GM18868 (cell line): ENCODE results near the gene SH3BGRL2.
A peak's percentile ranks its signal among the peaks of the same experiment; 100 is the strongest.

Experiments
- ATAC-seq: cut with Tn5 transposase; IDR thresholded peaks from one replicate; pipeline ENCODE4 v1.9.1; 2021; ENCODE audit warnings: mild to moderate bottlenecking, moderate library complexity; ENCODE audit not compliant: unreplicated experiment

The SH3BGRL2 gene

DNA sequence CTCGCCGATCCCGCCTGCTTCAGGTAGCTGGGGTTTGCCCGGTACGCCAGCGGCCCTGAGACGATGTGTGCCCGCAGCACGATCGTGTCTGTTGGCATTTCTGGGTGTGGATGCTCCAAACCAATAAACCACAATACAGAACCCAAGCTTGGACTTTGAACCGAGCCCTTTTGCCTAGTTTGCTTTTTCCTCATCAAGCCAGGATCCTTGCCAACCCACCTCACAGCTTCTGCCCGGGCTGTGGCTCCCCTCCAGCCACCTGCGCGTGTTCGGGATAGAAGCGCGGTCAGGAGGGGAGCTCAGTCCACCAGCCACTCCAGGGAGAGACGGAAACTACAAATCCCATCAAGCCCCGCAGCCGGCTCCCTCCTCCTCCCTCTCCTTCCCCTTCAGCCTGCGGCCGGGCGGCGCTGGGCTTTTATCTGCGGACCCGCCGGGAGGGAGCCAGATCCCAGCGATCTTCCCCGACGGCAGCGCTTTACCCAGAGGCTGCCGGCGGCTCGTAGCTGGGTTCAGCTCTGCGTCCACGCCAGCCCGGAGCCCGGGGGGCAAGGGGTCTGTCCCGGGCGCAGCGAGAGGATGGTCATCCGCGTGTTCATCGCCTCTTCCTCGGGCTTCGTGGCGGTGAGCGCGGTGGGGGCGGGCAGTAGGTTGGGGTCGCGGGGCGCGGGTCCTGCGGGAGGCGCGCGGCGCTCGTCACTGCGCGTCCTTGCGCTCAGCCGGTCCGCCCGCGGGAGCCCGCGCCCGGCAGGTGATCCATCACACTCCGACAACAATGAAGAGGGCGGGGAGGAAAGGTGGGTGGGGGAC lies at the start of gene SH3BGRL2:
Gene SH3BGRL2 (plus strand): TSS at position 447 of the 810 bp plus-strand sequence. CDS start 133 bp downstream, at position 580.
- ATAC-seq: peak; percentile 76

DNA sequence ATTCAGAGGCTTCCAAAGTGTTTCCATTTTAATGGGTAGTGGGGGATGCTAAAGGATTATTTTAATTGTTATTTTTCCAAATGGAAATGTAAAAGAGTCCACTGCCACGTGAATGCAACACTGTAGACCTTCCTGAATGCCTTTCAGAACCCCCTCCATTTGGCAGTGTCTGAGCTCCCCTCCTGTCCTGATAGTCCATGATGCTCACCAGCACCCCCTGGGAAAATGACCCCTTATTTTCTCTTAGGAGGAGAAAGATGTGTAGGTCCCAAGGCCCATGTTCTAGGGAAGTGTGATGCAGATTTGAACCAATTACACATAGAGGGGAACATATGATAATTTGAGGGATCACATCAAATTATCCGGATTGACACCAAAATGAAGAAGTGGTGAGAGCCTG lies 46.8 kb upstream of the SH3BGRL2 start:
- ATAC-seq: no peak

DNA sequence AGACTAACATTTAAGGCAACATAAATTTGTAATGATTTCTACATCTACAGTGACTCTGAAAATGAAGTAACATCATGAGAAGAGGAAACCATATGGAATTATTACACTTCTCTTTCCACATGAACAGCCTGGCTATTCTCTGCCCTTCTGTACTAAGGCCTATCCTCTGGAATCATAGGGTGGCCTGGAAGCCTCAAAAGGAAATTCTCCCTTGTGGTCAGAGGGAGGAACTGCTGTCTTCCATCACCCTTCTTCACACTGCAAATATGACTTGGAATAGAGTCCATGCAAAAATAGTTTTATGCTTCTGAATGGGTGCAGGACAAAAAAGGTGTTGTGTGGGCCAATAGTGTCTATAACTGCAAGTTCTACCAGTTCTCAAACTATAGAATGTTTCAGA lies 44.6 kb upstream of the SH3BGRL2 start:
- no peak for ATAC-seq

DNA sequence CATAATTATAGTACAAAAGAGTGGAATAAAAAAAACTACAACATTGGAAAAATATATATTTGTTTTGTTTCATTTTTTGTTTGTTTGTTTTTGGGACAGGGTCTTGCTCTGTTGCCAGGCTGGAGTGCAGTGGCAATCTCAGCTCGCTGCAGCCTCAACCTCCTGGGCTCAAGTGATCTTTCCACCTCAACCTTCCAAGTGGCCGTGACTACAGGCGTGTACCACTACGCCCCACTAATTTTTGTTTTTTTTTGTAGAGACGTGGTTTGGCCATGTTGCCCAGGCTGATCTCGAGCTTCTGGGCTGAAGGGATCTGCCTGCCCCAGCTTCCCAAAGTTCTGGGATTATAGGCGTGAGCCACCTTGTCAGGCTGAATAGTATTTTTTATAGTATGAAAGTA lies 41.4 kb upstream of the SH3BGRL2 start:
- ATAC-seq: no peak

DNA sequence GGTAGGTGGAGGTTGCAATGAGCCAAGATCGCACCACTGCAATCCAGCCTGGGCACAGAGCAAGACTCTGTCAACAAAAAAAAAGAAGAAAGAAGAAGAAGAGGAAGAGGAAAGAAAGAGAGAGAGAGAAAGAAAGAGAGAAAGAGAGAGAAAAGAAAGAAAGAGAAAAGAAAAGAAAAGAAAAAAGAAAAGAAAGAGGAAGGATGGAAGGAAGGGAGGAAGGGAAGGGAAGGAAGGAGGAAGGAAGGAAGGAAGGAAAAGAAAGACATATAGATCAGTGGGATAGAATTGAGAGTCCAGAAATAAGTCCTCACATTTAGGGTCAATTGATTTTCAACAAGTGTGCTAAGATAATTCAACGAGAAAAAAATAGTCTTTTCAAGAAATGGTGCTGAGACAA lies 34.0 kb upstream of the SH3BGRL2 start:
- no peak for ATAC-seq

DNA sequence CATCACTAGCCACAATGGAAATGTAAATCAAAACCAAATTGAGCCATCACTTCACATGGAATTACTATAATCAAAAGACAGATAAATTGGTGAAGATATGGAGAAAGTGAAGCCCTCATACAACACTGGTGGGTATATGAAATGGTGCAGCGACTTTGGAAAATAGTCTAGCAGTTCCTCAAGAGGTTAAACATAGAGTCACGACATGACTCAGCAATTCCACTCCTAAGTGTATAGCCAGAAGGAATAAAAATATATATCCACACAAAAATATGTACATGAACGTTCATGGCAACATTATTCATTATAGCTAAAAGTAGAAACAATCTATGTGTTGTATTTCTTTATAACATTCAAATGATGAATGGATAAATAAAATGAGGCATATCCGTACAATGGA lies 33.1 kb upstream of the SH3BGRL2 start:
- ATAC-seq: no peak

DNA sequence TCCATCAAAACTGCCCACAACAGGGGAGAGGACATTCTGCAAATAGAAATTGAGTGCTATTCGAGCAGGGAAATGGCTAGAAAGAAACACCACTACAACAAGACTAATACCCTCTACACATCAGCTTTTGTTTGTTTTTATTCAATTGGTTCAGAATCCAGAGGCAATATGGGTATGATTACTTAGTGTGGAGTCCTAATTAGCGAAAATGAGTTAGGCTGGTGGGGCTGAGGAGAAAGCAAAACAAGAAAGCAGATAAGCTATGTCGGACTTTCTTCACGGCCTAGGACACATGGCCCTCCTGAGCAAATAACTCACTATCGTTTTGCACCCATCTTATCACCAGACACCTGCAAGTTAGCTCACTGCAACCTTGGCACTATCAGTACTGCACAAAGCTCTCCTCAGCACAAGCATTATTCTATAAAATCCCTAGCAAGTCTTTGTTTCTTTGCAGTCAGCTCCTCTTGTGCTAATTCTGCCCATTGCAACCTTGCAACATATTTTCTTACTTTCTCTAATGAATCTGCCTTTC lies 31.3 kb upstream of the SH3BGRL2 start:
- ATAC-seq: no peak

DNA sequence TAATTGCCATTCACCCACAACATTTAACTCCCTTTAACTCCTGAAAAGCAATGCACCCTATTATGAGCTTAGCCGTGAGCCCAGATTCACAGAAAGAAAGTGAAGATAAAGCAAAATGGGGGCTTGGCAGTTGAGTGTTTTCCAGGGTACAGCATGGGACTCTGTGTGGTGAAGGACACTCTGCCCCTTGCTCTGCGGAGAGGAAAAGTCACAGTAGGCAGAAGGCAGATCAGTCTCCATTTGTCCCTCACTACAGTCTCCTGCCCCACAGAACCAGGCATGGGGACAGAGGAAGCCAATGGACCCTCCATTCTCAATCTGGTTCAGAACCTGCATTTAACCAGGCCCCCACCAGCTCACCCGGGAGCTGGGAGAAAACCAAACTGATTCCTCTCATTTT lies 30.8 kb upstream of the SH3BGRL2 start:
- ATAC-seq: no peak

DNA sequence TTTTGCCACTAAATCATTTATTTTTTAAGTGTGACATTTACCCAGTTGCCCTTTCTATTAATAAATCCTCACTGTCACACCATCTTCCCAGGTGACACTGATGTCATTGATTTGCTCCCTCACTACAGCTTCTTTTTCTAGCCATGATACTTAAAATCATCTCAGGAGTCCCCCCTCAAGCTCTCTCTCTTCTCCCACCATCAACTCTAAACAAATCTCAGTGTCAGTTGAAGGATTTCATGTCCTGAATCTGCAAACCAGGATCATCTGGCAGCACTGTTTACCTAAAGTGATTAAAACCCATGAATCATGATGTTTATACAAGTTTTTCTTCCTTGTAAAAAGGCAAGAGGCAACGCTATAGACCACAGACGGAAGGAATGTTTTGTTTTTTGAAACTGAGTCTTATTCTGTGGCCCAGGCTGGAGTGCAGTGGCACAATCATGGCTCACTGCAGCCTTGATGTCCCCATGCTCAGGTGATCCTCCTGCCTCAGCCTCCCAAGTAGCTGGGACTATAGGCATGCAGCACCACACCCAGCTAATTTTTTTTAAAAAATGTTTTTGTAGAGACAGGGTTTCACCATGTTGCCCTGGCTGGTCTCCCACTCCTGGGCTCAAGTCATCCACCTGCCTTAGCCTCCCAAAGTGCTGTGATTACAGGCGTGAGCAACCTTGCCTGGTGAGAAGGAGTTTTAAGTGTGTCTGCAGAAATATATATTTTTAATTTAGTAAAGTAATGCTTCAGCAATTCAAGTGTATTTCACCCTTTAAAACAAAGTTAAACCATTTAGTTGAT lies 30.1 kb upstream of the SH3BGRL2 start:
- no peak for ATAC-seq

DNA sequence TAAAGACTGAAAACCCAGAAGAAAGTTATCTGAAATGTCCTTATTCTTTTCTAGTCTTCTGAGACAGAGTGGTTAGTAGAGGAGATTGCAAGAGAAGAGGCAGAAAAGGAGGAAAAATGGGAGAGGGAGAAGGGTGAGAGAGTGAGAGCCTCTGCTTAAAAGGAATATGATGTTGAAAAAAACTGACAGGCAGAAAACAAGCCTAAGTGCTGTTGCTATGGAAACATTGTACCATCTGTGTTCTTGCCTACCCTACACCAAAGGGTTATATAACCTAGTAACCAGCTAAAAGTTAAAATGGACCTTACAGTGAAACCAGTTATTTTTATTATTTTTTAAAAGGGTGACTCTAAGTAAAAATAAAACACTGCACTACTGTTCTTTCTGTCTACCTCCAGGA lies 28.3 kb upstream of the SH3BGRL2 start:
- no peak for ATAC-seq

DNA sequence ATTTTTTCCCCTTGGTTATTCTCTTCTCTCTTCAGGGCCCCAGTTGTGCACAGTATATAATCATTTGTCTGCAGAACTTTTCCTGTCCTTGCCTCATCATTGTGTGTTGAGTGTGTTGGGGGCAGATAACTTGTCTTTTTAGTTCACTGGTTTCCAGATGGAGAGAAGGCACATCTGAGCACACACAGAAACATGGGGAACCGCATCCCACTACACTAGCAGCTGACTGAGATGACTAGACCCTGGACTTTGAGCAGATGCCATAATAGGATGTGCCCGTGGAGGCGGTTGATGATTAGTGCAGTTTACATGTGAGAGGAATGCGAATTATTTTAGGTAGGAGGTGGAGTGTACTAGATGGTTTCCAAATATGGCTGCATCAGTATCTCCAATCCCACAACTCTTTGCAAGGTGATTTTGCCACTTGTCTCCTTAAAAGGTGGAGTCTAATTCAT lies 26.5 kb upstream of the SH3BGRL2 start:
- no peak for ATAC-seq

DNA sequence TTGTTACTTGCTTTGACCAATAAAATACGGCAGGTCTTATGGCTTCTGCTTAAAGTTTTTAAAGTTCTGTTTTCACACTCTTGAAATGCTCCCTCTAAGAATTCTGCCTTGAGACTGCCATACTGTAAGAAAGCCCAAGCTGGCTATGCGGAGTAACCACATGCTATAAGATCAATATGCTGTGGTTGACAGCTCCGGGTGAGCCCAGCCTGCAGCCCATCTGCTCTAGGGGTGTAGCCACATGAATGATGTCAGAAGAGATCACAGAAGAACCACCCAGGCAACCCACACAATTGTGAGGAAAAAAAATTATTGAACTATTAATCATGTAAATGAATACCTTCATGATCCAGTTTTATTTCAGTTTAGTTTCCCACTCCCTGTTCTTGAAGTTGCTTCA lies 26.1 kb upstream of the SH3BGRL2 start:
- no peak for ATAC-seq

DNA sequence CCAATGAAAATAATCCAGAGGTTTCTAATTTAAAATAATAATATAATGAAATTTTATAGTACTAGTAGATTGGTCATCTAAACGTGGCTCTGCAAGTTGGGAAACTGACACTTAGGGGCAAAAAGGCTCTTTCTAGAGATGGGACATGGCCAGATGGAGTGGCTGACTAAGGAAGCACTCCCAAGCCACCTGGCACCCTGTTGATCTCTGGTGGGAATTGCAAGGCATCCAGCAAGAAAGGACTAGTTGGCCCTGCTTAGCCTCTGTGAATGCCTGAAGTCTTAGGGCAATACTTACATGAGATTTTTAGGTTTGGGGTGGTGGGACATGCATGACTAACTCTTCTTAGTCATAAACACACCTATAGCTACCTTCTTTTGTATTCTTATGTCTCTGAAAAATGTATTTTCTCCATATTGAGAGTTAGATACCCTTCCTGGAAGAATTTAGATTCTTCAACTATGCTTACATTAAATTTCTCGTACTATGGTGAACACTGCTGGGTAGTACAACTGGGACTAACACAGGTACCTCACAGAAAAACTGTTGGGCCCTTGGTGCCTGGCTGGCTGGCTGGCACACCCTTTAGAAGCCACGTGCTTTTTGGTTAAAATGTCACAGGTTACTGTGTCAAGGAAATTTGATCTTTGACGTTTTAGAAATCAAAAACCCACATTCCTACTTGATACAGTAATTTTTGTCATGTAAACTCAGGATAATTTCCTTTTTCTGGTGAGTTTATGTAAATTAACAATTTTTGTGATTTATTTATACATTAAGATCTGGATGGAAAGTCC lies 25.0 kb upstream of the SH3BGRL2 start:
- no peak for ATAC-seq

DNA sequence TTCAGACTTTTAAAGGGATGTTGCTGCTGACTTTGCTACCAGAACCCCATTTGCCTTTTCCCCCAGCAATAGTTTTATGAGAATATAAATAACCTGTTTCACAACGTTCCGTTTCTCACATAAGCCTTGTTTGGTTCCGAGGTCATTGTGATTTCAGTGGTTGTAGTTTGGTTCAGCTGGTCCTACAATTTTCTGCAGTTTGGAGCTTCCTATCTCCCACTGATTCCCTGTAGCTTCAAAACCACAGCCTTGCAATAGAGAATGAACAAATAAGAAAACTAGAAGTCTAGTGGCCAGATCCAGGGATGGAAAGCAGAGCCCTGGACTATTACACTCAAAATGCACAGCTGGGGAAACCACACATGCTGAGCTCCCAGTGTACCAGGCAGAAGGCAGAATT lies 24.1 kb upstream of the SH3BGRL2 start:
- ATAC-seq: no peak

DNA sequence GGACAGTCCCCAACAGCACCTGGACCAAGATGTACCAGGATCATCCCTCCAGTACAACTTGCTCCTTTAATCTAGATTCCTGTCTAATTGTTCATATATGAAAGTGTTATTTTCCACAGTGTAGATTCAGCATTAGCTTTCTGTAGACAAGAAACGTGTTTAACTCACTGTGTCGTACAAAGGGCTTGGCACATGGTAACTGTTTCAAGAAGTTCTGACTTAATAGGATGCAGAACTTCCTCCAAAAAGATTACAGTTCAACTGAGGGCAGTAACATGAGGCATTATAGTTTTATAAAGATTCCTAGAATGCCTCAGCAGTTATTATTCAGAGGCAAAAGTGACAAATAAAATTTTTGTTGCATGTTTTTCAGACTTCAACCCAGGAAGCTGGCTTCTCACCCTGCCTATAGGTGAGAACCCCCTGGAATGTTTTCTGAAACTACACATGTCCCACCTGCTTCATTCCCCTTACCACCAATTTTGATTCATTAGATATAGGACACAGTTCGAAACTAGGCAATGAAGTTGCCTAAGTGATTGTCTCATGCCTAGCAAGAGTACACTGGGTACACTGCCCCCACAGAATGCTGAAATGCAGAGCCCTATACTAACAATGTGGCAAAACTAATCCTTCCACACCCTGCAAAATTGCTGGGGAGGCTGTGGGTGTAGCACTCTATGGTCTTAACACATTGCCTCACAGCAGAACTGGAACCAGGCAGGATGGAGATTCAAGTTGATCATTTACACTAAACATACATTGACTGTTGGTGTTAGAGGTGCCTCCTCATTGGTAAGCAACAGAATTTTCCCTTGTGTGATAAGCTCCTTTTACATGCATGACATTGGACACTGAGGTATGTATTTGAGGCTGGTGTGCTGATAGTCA lies 22.6 kb upstream of the SH3BGRL2 start:
- ATAC-seq: no peak

DNA sequence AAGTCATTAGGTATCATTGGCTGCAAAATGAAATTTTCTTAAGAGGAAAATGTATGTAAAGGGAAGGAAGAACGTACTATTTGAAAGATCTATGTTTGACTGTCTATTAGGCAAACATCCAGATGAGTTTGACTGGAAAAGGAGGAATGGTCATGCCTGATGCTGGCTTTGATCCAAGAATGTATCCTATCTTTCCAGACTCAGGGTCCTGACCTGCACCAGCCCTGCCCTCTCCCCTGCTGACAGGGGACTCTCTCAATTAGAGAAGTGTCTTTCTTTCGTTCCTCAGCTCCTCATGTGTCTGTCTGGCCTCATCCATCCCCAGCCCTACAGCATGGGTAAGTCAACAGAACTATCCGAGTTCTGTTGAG lies 21.9 kb upstream of the SH3BGRL2 start:
- no peak for ATAC-seq

DNA sequence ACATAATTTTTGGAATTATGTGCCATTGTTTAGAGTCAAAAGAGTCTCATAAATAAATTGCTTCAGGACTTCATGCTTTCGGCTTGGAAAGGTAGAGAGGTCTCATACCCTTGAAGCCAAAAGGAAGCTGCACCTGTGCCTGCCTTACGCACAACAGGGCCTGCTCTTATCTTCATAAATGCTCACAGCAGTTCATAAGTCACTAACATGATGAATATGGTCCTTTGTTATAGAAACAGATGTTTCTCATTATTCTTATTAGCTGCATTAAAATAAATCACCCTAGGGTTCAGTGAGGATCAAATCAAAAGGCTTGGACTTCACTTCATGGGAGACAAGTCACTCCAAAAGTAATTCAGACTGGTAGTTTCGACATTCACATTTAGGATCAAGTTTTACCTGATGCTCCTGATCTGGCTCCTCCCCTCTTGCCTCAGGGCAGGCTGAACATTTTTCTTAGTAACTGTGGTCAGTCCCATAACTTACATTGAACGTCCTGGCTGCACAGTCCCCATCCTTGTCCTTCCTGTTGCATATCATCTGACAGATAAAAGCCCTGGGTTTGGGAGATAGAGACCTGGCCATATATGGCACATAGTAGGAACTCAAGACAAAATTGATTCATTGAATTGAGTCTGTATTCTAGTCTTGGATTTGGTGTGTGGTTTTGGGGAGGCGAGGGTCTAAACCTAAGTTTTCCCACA lies 20.7 kb upstream of the SH3BGRL2 start:
- ATAC-seq: no peak

DNA sequence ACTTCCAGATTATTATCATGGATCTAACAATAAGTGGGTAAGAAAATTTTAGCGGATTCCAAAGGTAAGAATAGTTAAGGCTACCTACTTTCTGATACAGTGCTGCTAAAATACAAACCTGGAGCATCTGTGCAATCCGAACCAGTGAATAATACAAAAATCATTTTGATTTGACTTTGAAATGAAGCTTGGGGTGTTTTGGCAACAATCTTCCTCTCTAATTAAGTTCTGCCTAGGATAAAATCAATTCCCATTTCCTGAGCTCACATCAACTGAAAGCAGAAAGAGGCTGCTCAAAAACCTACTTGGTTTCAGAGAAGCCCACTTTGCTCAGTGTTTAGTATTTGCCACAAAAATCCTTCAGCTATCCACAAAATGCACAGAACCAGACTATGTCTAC lies 18.7 kb upstream of the SH3BGRL2 start:
- no peak for ATAC-seq

DNA sequence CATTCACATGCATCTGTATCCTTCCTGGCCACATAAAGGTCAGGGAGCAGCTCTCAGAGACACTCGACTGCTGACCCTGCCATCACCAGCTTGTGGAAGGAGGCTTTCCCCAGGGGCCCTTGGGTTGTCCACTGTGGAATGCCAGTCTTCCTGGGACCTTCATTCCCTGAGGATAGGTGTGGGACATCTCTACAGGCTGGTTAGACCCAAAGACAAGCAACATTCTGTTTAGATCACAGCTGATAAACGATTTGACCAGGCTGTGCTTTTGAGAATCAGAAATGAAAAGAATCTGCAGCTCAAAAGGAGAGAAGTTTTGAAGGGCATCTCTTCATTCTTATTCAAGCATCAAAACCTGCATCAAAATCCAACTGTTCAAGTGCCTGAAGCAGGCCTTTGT lies 18.2 kb upstream of the SH3BGRL2 start:
- no peak for ATAC-seq

DNA sequence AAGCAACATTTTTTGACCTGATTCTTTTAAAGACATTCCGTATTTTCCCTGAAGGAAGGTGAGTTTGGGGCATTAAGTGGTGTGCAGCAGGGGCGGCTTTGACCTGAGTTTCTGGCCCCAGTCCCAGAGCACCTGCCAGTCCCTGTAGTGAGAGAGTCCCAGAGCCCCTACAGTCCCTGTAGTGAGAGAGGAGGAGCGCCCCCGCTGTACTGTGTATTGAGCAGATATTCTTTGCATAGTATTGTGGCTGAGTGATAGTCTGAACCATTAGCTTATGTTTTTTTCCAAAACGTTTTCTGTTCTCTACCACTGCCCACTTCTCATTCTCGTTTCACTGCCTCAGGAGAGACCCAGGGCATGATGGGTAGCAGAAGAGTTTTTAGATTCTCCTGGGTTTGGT lies 17.2 kb upstream of the SH3BGRL2 start:
- no peak for ATAC-seq
